Right hindlimb (tissue), 1 donor: ENCODE results near the gene SKI.

Source experiments
- DNase-seq: peaks from one replicate; pipeline ENCODE4 v3.0.0-alpha.2; 2018

Gene SKI

GRCh38 chr1:2358651-2359640 is 130.8 kb downstream of the SKI start:
- no peak for DNase-seq
